IMR-90 (cell line): Measurements from ENCODE around the gene ATP1A2. TPM values are rescaled to one million over a fixed set of nuclear protein-coding genes. Genes with fewer than 3 reads are reported as not detected.
"Not testable (repeated sequence)": the region's sequence is repeated elsewhere in the genome, so short reads cannot be mapped to it uniquely, and the experiment has no call there.

Experiments
- ATAC-seq: fragments of 200-7000 bp; cut with Tn5 transposase; 2 replicates; pipeline ENCODE4 v1.9.1; 2020; ENCODE audit warnings: low read depth, mild to moderate bottlenecking, moderate library complexity
- BruUV-seq: library from RNA; stranded (reverse); fragments of 400-500 nt; replicated peaks from 2 replicates; lab custom pipeline; 2021; lab: Mats Ljungman, UMichigan
- CTCF ChIA-PET: fragments of 300-600 bp; formaldehyde crosslinking; extraction: SDS; loops from one replicate; lab custom pipeline; 2021; ENCODE audit warnings: antibody characterized with exemption; lab: Yijun Ruan, JAX
- POLR2A ChIA-PET: fragments of 300-600 bp; sonication (Branson Sonifier 250); formaldehyde crosslinking; loops from one replicate; lab custom pipeline; 2022; ENCODE audit warnings: antibody characterized with exemption; ENCODE audit not compliant: unreplicated experiment; lab: Charles Lee
- DNase-seq: peaks from one replicate; pipeline ENCODE4 v3.0.0; 2013
- H2AFZ ChIP-seq: replicated peaks from 2 replicates; pipeline ENCODE3; 2013; ENCODE audit warnings: low read length, mild to moderate bottlenecking; ENCODE audit not compliant: poor library complexity
- H2AK5ac ChIP-seq: 2 replicates; pipeline ENCODE4 v1.6.1; 2013; ENCODE audit warnings: low read depth, low read length, inconsistent platforms
- H2AK9ac ChIP-seq: replicated peaks from 2 replicates; pipeline ENCODE3; 2013; ENCODE audit warnings: mild to moderate bottlenecking, low read depth, low read length, moderate library complexity; ENCODE audit not compliant: poor library complexity
- H2BK120ac ChIP-seq: 2 replicates; pipeline ENCODE4 v1.6.1; 2013; ENCODE audit warnings: low read depth, low read length, inconsistent platforms
- H2BK15ac ChIP-seq: 3 replicates; pipeline ENCODE4 v1.6.1; 2013; ENCODE audit warnings: low read depth, low read length, inconsistent platforms
- H2BK20ac ChIP-seq: 2 replicates; pipeline ENCODE4 v1.6.1; 2013; ENCODE audit warnings: low read depth, mild to moderate bottlenecking, inconsistent platforms, low read length, moderate library complexity
- H2BK5ac ChIP-seq: 2 replicates; pipeline ENCODE4 v1.6.1; 2013; ENCODE audit warnings: mild to moderate bottlenecking, low read depth, low read length, inconsistent platforms; ENCODE audit not compliant: poor library complexity, severe bottlenecking
- H3K14ac ChIP-seq: replicated peaks from 2 replicates; pipeline ENCODE4 v1.6.1; 2013; ENCODE audit warnings: low read depth, low read length, inconsistent platforms
- H3K18ac ChIP-seq: 2 replicates; pipeline ENCODE4 v1.6.1; 2013; ENCODE audit warnings: low read depth, low read length, control low read depth
- H3K23ac ChIP-seq: 2 replicates; pipeline ENCODE4 v1.6.1; 2013; ENCODE audit warnings: low read depth, low read length, inconsistent platforms
- H3K27ac ChIP-seq: 2 replicates; pipeline ENCODE4 v1.5.1; 2013; ENCODE audit warnings: mild to moderate bottlenecking, control low read depth, low read length; ENCODE audit not compliant: insufficient read depth
- H3K27me3 ChIP-seq: 2 replicates; pipeline ENCODE4 v1.6.1; 2013; ENCODE audit warnings: low read length; ENCODE audit not compliant: control insufficient read depth, insufficient read depth
- H3K36me3 ChIP-seq: 2 replicates; pipeline ENCODE4 v1.6.1; 2013; ENCODE audit warnings: low read length, mixed read lengths; ENCODE audit not compliant: control insufficient read depth, insufficient read depth
- H3K4ac ChIP-seq: 2 replicates; pipeline ENCODE4 v1.6.1; 2013; ENCODE audit warnings: low read depth, low read length, inconsistent platforms
- H3K4me1 ChIP-seq: 2 replicates; pipeline ENCODE4 v1.6.1; 2013; ENCODE audit warnings: low read length, mixed read lengths; ENCODE audit not compliant: control insufficient read depth, insufficient read depth
- H3K4me2 ChIP-seq: 2 replicates; pipeline ENCODE4 v1.6.1; 2013; ENCODE audit warnings: low read depth, mild to moderate bottlenecking, control low read depth, low read length, moderate library complexity
- H3K4me3 ChIP-seq: 2 replicates; pipeline ENCODE4 v1.5.1; 2013; ENCODE audit warnings: low read depth, mild to moderate bottlenecking, control low read depth, low read length, moderate library complexity; ENCODE audit not compliant: insufficient read depth
- H3K56ac ChIP-seq: 2 replicates; pipeline ENCODE4 v1.6.1; 2013; ENCODE audit warnings: low read length, inconsistent platforms; ENCODE audit not compliant: insufficient read depth; ENCODE audit errors: extremely low read depth
- H3K79me1 ChIP-seq, 2 experiments: 2 replicates each; pipeline ENCODE4 v1.6.1; 2013; ENCODE audit warnings: low read length in 2 of 2, inconsistent platforms in 1 of 2, low read depth in 1 of 2
- H3K9ac ChIP-seq: 2 replicates; pipeline ENCODE4 v1.6.1; 2013; ENCODE audit warnings: low read depth, low read length, control low read depth
- H3K9me1 ChIP-seq: 2 replicates; pipeline ENCODE4 v1.6.1; 2013; ENCODE audit warnings: low read length, inconsistent platforms; ENCODE audit not compliant: insufficient read depth
- H3K9me3 ChIP-seq: 2 replicates; pipeline ENCODE4 v1.6.1; 2013; ENCODE audit warnings: low read length; ENCODE audit not compliant: control insufficient read depth, insufficient read depth
- H4K20me1 ChIP-seq: 2 replicates; pipeline ENCODE4 v1.6.1; 2013; ENCODE audit warnings: low read length, inconsistent platforms; ENCODE audit not compliant: insufficient read depth
- H4K5ac ChIP-seq: 2 replicates; pipeline ENCODE4 v1.6.1; 2013; ENCODE audit warnings: mild to moderate bottlenecking, low read depth, low read length, control low read depth
- H4K8ac ChIP-seq, 2 experiments: 2 replicates each; pipeline ENCODE4 v1.6.1; 2013; ENCODE audit warnings: low read depth in 2 of 2, low read length in 2 of 2, control low read depth in 1 of 2, inconsistent platforms in 1 of 2
- H4K91ac ChIP-seq: 2 replicates; pipeline ENCODE4 v1.6.1; 2013; ENCODE audit warnings: low read depth, low read length, inconsistent platforms; ENCODE audit not compliant: insufficient read depth
- MXI1 ChIP-seq: IDR thresholded peaks from 2 replicates; pipeline ENCODE4 v1.6.1; 2012; ENCODE audit warnings: low read depth, mild to moderate bottlenecking, low read length, moderate library complexity, borderline replicate concordance
- RAD21 ChIP-seq: IDR thresholded peaks from 2 replicates; pipeline ENCODE4 v1.6.1; 2012; ENCODE audit warnings: low read length, improper control_type of control experiment
- WGBS, 2 experiments: methylation state at CpG; one replicate each; pipeline versions ENCODE4 v1.1.5 to v1.1.7; 2013; ENCODE audit warnings: missing lambda C conversion rate in 2 of 2; ENCODE audit not compliant: insufficient read length in 1 of 2; ENCODE audit errors: extremely low coverage in 2 of 2; 5-methylcytosine and 5-hydroxymethylcytosine counted together
- dilution Hi-C: fragments of 300-500 bp; cut with HindIII; formaldehyde crosslinking; loops from one replicate; pipeline ENCODE4 v1.14.3; 2018; ENCODE audit warnings: low sequenced_read_pairs; ENCODE audit not compliant: unreplicated experiment
- in situ Hi-C: fragments of 300-500 bp; cut with MboI; formaldehyde crosslinking; loops from 3 replicates; pipeline ENCODE4 v1.14.3; 2019; ENCODE audit warnings: low sequenced_read_pairs, inconsistent platforms, mixed read lengths
- intact Hi-C: fragments of 100-400 bp; cut with micrococcal nuclease; formaldehyde crosslinking; loops from 2 replicates; pipeline ENCODE4 v1.10.0; 2022
- polyA plus RNA-seq, 3 experiments: library from polyadenylated mRNA; depleted of rRNA; stranded (reverse); fragments of >200 nt; gene quantifications; 2 replicates each; pipeline ENCODE4 v1.2.3, GENCODE V29; 2012; ENCODE audit warnings: low replicate concordance in 1 of 3
- total RNA-seq: library from RNA; depleted of rRNA; stranded (reverse); fragments of >200 nt; gene quantifications from 2 replicates; pipeline ENCODE4 v1.2.3, GENCODE V29; 2012
- TF ChIP-seq, protein P1 (sequence below): fragments of 150-350 bp; IDR thresholded peaks from 2 replicates; pipeline ENCODE4 v1.6.1; 2017; ENCODE audit warnings: mild to moderate bottlenecking, antibody characterized with exemption, low read length, low read depth

ATP1A2 gene
- total and polyA plus RNA-seq, 2 of the 4 experiments (the other 2 are of a cell fraction), result under 0.01 to 0.15 TPM

DNA sequence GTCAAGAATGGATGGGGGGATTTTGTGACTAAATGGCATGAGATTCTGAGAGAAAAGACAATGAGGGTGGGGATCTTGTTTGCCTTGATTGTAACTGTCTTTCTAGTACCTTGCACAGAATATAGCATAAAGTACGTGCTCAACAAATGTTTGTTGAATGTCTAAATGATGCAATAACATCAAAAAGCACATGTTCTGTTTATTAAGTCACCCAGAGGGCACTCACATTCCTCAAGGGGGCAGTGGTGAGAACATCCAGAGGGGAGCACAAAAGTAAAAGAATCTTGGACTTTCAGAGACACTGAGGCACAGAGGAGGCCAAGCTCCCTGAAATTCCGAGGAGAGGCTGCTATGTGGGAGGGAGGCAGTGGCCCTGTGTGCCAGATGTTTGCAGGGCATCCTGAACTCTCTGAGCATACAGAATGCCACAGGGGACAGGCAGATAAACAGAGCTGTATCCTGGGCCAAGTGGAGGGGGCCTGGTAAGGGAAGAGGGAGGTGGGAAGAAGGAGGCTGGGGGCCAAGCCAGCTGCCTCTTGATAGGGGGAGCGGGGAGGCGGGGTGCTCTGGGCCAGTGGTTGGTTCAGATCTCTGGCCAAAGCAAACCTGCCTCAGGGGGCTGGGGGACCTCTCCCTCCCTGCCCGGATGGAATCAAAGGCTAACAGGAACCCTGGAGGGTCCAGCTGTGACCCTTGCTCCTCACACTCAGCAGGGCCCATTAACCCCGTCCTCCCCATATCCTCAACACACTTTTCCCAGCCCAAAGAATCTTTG, 6.5 kb upstream of the ATP1A2 start (continued):
- TF ChIP-seq, protein P1, sequence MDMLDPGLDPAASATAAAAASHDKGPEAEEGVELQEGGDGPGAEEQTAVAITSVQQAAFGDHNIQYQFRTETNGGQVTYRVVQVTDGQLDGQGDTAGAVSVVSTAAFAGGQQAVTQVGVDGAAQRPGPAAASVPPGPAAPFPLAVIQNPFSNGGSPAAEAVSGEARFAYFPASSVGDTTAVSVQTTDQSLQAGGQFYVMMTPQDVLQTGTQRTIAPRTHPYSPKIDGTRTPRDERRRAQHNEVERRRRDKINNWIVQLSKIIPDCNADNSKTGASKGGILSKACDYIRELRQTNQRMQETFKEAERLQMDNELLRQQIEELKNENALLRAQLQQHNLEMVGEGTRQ, result no peak
- no peak for TF ChIP-seq MXI1

DNA sequence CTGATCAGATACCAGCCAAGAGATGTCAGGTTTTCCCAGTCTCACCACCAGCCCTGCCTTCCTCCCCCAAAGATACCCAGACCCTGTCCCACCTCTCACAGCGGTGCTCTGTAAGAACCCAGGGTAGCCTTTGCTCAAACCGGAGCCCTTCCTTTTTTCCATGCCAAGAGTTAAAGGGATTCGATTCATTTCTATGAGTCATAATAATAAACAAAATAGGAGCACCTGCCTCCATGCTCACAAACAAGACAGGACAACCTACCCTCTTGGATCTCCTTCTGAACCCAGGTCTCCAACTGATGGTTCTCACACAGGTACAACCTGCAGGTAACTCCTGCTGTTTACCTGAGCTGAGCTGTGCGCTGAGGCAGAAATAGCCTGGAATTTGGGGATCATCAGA, 5.9 kb upstream of the ATP1A2 start:
- H2BK5ac ChIP-seq, result no peak overlapping the region
- H3K9ac ChIP-seq, result no peak overlapping the region
- no peak overlapping the region for H3K4me2 ChIP-seq
- WGBS, 2 experiments, result no CpG with 5 or more reads among the region's 4 CpGs
- no peak overlapping the region for H3K4me3 ChIP-seq
- in situ Hi-C loops, result no loop called here
- no peak overlapping the region for H2AK9ac ChIP-seq
- H3K79me1 ChIP-seq, result no peaks in the 10 kb centered on the region
- H3K4ac ChIP-seq, result no peak overlapping the region
- no peak overlapping the region for H4K8ac ChIP-seq
- H3K4me1 ChIP-seq, result peaks cover 8% of the 10 kb centered on the region
- TF ChIP-seq RAD21, result no peak
- POLR2A ChIA-PET, result no interaction called here
- H2AFZ ChIP-seq, result no peak overlapping the region
- H2BK120ac ChIP-seq, result no peak overlapping the region
- H3K9me3 ChIP-seq, result no peaks in the 10 kb centered on the region
- H2AK5ac ChIP-seq, result no peak overlapping the region
- H3K27me3 ChIP-seq, result peaks cover 45% of the 10 kb centered on the region
- H4K91ac ChIP-seq, result no peak overlapping the region
- CTCF ChIA-PET, result interaction anchor here (0.6 to 1.6 kb wide), 5 partner anchors 110 to 266 kb away, joined by 3 to 4 read pairs (median 3); no protein-coding TSS in a partner anchor
- no peak overlapping the region for H3K27ac ChIP-seq
- dilution Hi-C loops, result loop anchor here (10.0 kb wide), 1 partner anchor 105 kb away; no protein-coding TSS in a partner anchor
- ATAC-seq, result peak; percentile 21
- H4K20me1 ChIP-seq, result no peaks in the 10 kb centered on the region
- no peak overlapping the region for H3K23ac ChIP-seq
- no peaks in the 10 kb centered on the region; the same call in 1 of the 2 replicates for H3K9me1 ChIP-seq
- no peak overlapping the region for H4K5ac ChIP-seq
- intact Hi-C loops, result no loop called here
- no peak overlapping the region for H3K18ac ChIP-seq
- H3K56ac ChIP-seq, result no peak overlapping the region
- no peak overlapping the region for H2BK20ac ChIP-seq
- no peak for DNase-seq
- no peak overlapping the region for H3K14ac ChIP-seq
- no peak overlapping the region for H2BK15ac ChIP-seq
- H3K36me3 ChIP-seq, result no peaks in the 10 kb centered on the region
- BruUV-seq, result no TSS peak

DNA sequence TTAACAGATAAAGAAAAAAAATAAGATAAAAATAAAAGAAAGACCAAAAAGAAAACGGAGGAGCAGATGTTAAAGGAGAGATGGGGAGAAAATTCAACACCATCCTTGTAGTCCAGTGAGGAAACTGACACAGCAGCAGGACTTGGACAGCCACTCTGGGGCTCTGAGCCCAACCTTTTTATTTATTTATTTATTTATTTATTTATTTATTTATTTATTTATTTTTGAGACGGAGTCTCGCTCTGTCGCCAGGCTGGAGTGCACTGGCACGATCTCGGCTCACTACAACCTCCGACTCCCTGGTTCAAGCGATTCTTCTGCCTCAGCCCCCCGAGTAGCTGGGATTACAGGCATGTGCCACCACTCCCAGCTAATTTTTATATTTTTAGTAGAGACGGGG, 4.1 kb upstream of the ATP1A2 start:
- H3K36me3 ChIP-seq, CTCF ChIA-PET, H3K4ac ChIP-seq, H4K20me1 ChIP-seq, H3K9ac ChIP-seq, BruUV-seq, in situ Hi-C loops, H3K4me2 ChIP-seq, H2BK120ac ChIP-seq, H2BK15ac ChIP-seq, dilution Hi-C loops, H3K56ac ChIP-seq, H2AK9ac ChIP-seq, H4K8ac ChIP-seq, DNase-seq, H3K79me1 ChIP-seq, POLR2A ChIA-PET, H4K5ac ChIP-seq, H3K14ac ChIP-seq, H2BK20ac ChIP-seq, H3K9me1 ChIP-seq, H2AFZ ChIP-seq, H3K23ac ChIP-seq, H2AK5ac ChIP-seq, H3K18ac ChIP-seq, H2BK5ac ChIP-seq, H3K4me3 ChIP-seq, H3K9me3 ChIP-seq, H4K91ac ChIP-seq, H3K27ac ChIP-seq, ATAC-seq, intact Hi-C loops: not testable (repeated sequence)
- 89% methylated on average over 5 of the region's 10 CpGs; no CpG with 5 or more reads in 1 of the 2 experiments for WGBS, 2 experiments
- Histone ChIP-seq H3K4me1 (peaks cover 12% of the 10 kb centered on the region), H3K27me3 (peaks cover 57% of the 10 kb centered on the region)
